Duodenal mucosa (tissue), 2 donors: ENCODE measurements around the gene OLFML2B.

ENCODE experiments used
- H3K27ac ChIP-seq: one replicate; pipeline ENCODE4 v1.7.0; 2013; ENCODE audit warnings: low read depth, low read length
- H3K27me3 ChIP-seq, 2 donors: one replicate each; pipeline ENCODE4 v1.7.0; 2013; ENCODE audit warnings: low read length in 2 of 2, control low read depth in 1 of 2; ENCODE audit not compliant: insufficient read depth in 2 of 2, control insufficient read depth in 1 of 2
- H3K36me3 ChIP-seq, 2 donors: one replicate each; pipeline ENCODE4 v1.7.0; 2013; ENCODE audit warnings: low read length in 2 of 2, control low read depth in 1 of 2; ENCODE audit not compliant: insufficient read depth in 2 of 2, control insufficient read depth in 1 of 2
- H3K4me1 ChIP-seq, 2 donors: one replicate each; pipeline ENCODE4 v1.7.0; 2013; ENCODE audit warnings: low read length in 2 of 2, control low read depth in 1 of 2; ENCODE audit not compliant: insufficient read depth in 2 of 2, control insufficient read depth in 1 of 2
- H3K4me3 ChIP-seq, 2 donors: one replicate each; pipeline ENCODE4 v1.7.0; 2013; ENCODE audit warnings: low read length in 2 of 2, low read depth in 1 of 2
- H3K9ac ChIP-seq, 2 donors: one replicate each; pipeline ENCODE4 v1.7.0; 2013; ENCODE audit warnings: low read length in 2 of 2, low read depth in 1 of 2
- H3K9me3 ChIP-seq, 2 donors: one replicate each; pipeline ENCODE4 v1.7.0; 2013; ENCODE audit warnings: low read length in 2 of 2, control low read depth in 1 of 2; ENCODE audit not compliant: control insufficient read depth in 1 of 2

OLFML2B gene

GRCh38 chr1:161999301-162000052 is 24.2 kb downstream of the OLFML2B start:
- Histone ChIP-seq H3K9ac (no peak overlapping the region), H3K4me1 (no peaks in the 10 kb centered on the region)

GRCh38 chr1:161998811-161999210 is 24.9 kb downstream of the OLFML2B start:
- Histone ChIP-seq H3K27ac (no peak overlapping the region), H3K4me1 (no peaks in the 10 kb centered on the region), H3K4me3 (no peak overlapping the region), H3K27me3 (no peaks in the 10 kb centered on the region), H3K9me3 (no peaks in the 10 kb centered on the region), H3K36me3 (no peaks in the 10 kb centered on the region), H3K9ac (no peak overlapping the region)

More at GRCh38 chr1:161999301-162000052, 24.2 kb downstream of the OLFML2B start:
- H3K4me3 ChIP-seq: no peak overlapping the region
- H3K36me3 ChIP-seq: no peaks in the 10 kb centered on the region
- no peaks in the 10 kb centered on the region for H3K27me3 ChIP-seq
- H3K9me3 ChIP-seq: no peaks in the 10 kb centered on the region
- H3K27ac ChIP-seq: no peak overlapping the region

- H3K4me3 ChIP-seq: no peak overlapping the region
- no peaks in the 10 kb centered on the region for H3K4me1 ChIP-seq
- no peak overlapping the region for H3K9ac ChIP-seq
- H3K9me3 ChIP-seq: no peaks in the 10 kb centered on the region
- no peaks in the 10 kb centered on the region for H3K36me3 ChIP-seq
- H3K27ac ChIP-seq: no peak overlapping the region
- peaks cover 0 to 3% of the 10 kb centered on the region in 2 donors for H3K27me3 ChIP-seq
Observed at GRCh38 chr1:161997152-161997551, 26.5 kb downstream of the OLFML2B start.

GRCh38 chr1:161994175-161994668 is 29.4 kb downstream of the OLFML2B start:
- Histone ChIP-seq H3K4me3 (no peak overlapping the region), H3K36me3 (no peaks in the 10 kb centered on the region), H3K27me3 (peaks cover 0 to 3% of the 10 kb centered on the region in 2 donors), H3K9ac (no peak overlapping the region), H3K4me1 (no peaks in the 10 kb centered on the region), H3K27ac (no peak overlapping the region), H3K9me3 (no peaks in the 10 kb centered on the region)

GRCh38 chr1:161993576-161993975 is 30.1 kb downstream of the OLFML2B start:
- Histone ChIP-seq H3K4me3 (no peak overlapping the region), H3K4me1 (no peaks in the 10 kb centered on the region), H3K36me3 (no peaks in the 10 kb centered on the region), H3K27me3 (peaks cover 0 to 3% of the 10 kb centered on the region in 2 donors), H3K27ac (no peak overlapping the region), H3K9ac (no peak overlapping the region), H3K9me3 (no peaks in the 10 kb centered on the region)

- no peak overlapping the region for H3K27ac ChIP-seq
- H3K36me3 ChIP-seq: no peaks in the 10 kb centered on the region
- peaks cover 0 to 8% of the 10 kb centered on the region in 2 donors for H3K9me3 ChIP-seq
- H3K27me3 ChIP-seq: peaks cover 0 to 3% of the 10 kb centered on the region in 2 donors
- no peak overlapping the region for H3K9ac ChIP-seq
- H3K4me3 ChIP-seq: no peak overlapping the region
- H3K4me1 ChIP-seq: no peaks in the 10 kb centered on the region
Observed at GRCh38 chr1:161989786-161990185, 33.9 kb downstream of the OLFML2B start.

- no peaks in the 10 kb centered on the region for H3K36me3 ChIP-seq
- no peak overlapping the region for H3K9ac ChIP-seq
- peaks cover 0 to 3% of the 10 kb centered on the region in 2 donors for H3K27me3 ChIP-seq
- peaks cover 0 to 8% of the 10 kb centered on the region in 2 donors for H3K9me3 ChIP-seq
- no peak overlapping the region for H3K4me3 ChIP-seq
- H3K4me1 ChIP-seq: no peaks in the 10 kb centered on the region
- no peak overlapping the region for H3K27ac ChIP-seq
Observed at GRCh38 chr1:161989108-161989507, 34.6 kb downstream of the OLFML2B start.

- H3K9me3 ChIP-seq: peaks cover 0 to 8% of the 10 kb centered on the region in 2 donors
- H3K36me3 ChIP-seq: no peaks in the 10 kb centered on the region
- H3K9ac ChIP-seq: no peak overlapping the region
- H3K4me3 ChIP-seq: no peak overlapping the region
- H3K4me1 ChIP-seq: no peaks in the 10 kb centered on the region
- H3K27me3 ChIP-seq: peaks cover 0 to 2% of the 10 kb centered on the region in 2 donors
- no peak overlapping the region for H3K27ac ChIP-seq
Observed at GRCh38 chr1:161988413-161988812, 35.3 kb downstream of the OLFML2B start.

GRCh38 chr1:161987872-161988271 is 35.8 kb downstream of the OLFML2B start:
- Histone ChIP-seq H3K4me1 (no peaks in the 10 kb centered on the region), H3K9ac (no peak overlapping the region), H3K27ac (no peak overlapping the region), H3K4me3 (no peak overlapping the region), H3K27me3 (no peaks in the 10 kb centered on the region), H3K36me3 (no peaks in the 10 kb centered on the region), H3K9me3 (peaks cover 0 to 8% of the 10 kb centered on the region in 2 donors)

GRCh38 chr1:161987303-161987702 is 36.4 kb downstream of the OLFML2B start:
- H3K9me3 ChIP-seq: peaks cover 0 to 8% of the 10 kb centered on the region in 2 donors
- H3K4me1 ChIP-seq: no peaks in the 10 kb centered on the region
- no peaks in the 10 kb centered on the region for H3K36me3 ChIP-seq
- H3K4me3 ChIP-seq: no peak overlapping the region
- no peaks in the 10 kb centered on the region for H3K27me3 ChIP-seq
- H3K9ac ChIP-seq: no peak overlapping the region
- no peak overlapping the region for H3K27ac ChIP-seq
